ENCODE data around the gene SRSF6.
A peak's percentile ranks its signal among the peaks of the same experiment; 100 is the strongest.
"Not testable (repeated sequence)": the region's sequence is repeated elsewhere in the genome, so short reads cannot be mapped to it uniquely, and the experiment has no call there.

The SRSF6 gene

DNA sequence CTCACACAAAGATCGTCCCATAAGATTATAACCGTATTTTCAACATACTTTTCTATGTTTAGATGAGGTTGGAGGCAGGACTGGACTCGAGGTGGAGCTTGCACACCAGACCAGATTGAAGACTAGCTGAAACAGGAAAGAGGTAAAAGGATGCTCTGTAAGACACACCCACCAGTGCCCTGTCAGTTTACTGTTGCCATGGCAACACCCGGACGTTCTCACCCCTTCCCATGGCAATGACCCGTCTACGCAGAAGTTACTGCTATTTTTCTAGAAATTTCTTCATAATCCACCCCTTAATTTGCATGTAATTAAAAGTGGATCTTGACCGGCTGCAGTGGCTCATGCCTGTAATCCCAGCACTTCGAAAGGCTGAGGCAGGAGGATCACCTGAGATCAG is 13.6 kb upstream of the SRSF6 start:
- Mint-ChIP-seq H3K4me3 (no peak overlapping the region), H3K27ac (no peak overlapping the region), H3K36me3 (ENCODE audit: low read depth) (no peaks in the 10 kb centered on the region), H3K9me3 (no peaks in the 10 kb centered on the region), H3K27me3 (ENCODE audit: low read depth, poor library complexity) (peaks cover 8% of the 10 kb centered on the region), H3K4me1 (peaks cover 6% of the 10 kb centered on the region)
- TF ChIP-seq, protein P1, sequence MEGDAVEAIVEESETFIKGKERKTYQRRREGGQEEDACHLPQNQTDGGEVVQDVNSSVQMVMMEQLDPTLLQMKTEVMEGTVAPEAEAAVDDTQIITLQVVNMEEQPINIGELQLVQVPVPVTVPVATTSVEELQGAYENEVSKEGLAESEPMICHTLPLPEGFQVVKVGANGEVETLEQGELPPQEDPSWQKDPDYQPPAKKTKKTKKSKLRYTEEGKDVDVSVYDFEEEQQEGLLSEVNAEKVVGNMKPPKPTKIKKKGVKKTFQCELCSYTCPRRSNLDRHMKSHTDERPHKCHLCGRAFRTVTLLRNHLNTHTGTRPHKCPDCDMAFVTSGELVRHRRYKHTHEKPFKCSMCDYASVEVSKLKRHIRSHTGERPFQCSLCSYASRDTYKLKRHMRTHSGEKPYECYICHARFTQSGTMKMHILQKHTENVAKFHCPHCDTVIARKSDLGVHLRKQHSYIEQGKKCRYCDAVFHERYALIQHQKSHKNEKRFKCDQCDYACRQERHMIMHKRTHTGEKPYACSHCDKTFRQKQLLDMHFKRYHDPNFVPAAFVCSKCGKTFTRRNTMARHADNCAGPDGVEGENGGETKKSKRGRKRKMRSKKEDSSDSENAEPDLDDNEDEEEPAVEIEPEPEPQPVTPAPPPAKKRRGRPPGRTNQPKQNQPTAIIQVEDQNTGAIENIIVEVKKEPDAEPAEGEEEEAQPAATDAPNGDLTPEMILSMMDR (IDR thresholded peaks at IDR 0.05), result no peak
- no peak for DNase-seq

DNA sequence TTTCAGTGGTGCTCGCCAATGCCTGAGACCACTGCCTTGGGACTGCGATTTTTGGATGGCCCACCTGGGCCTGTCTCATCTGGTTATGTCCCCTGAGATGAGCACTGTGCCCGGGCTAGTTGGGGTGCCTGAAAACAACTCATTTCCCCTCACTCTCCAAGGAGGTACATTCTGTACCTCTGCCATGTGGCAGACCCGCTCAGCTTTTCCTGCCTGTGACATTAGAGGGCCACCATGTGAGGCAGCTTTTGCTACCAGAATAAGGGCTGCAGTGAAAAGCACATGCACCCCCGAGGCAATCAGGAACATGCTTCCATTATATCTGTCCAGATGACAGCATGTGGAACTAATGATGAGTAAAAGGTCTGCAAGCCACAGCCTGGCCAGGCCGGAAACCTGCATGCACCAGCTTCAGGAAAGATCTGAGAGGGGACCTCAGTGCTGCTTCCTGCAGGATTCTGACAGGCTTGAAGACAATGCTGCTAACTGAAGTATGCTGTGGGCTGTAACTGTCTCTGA is 11.3 kb upstream of the SRSF6 start:
- peaks cover 18% of the 10 kb centered on the region for H3K27me3 Mint-ChIP-seq (ENCODE audit: low read depth, poor library complexity)
- no peak for DNase-seq
- TF ChIP-seq, protein P1 (IDR thresholded peaks at IDR 0.05), result no peak
- H3K36me3 Mint-ChIP-seq (ENCODE audit: low read depth), result no peaks in the 10 kb centered on the region
- no peak overlapping the region for H3K4me3 Mint-ChIP-seq
- H3K9me3 Mint-ChIP-seq, result no peaks in the 10 kb centered on the region
- H3K4me1 Mint-ChIP-seq, result peaks cover 10% of the 10 kb centered on the region
- H3K27ac Mint-ChIP-seq, result no peak overlapping the region

DNA sequence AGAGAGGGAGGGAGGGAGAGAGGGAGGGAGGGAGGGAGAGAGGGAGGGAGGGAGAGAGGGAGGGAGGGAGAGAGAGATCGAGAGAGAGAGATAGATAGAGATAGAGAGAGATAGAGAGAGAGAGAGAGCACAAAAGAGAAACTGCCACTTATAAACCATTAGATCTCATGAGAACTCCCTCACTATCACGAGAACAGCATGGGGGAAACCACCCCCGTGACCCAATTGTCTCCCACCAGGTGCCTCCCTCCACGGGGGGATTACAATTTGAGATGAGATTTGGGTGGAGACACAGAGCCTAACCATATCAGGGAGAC is 9.3 kb upstream of the SRSF6 start:
- H3K27ac Mint-ChIP-seq; H3K9me3 Mint-ChIP-seq; DNase-seq; H3K36me3 Mint-ChIP-seq (ENCODE audit: low read depth); H3K4me1 Mint-ChIP-seq; H3K4me3 Mint-ChIP-seq: not testable (repeated sequence)
- H3K27me3 Mint-ChIP-seq (ENCODE audit: low read depth, poor library complexity), result peaks cover 28% of the 10 kb centered on the region

DNA sequence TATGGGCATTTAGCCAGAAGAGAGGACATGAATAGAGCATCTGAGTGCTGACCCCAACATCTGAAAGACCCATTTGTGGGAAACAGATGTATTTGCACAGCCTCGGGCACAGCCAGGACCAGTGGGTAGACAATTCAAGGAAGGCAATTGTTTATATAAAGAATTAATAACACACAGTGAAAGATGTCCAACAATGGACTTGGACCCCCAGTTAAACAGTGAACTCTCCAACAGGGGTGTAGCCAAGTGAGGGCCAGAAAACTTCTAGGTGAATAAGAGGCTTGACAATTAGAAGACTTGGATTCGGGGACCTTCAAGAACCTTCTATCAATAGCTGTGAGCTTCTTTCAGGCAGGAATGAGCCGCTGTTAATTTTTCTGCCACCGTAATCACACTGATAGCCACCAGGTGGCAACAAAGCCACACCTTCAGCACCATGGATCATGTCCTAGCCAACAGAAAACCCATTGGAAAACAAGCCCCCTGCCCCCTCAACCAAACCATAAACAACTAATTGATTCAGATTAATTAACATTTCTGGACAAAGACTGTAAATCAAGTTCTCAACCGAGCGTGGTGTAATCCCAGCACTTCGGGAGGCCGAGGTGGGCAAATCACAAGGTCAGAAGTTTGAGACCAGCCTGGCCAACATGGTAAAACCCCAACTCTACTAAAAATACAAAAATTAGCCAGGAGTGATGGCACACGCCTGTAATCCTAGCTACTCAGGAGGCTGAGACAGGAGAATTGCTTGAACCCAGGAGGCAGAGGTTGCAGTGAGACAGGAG is 8.8 kb upstream of the SRSF6 start:
- Mint-ChIP-seq H3K27me3 (ENCODE audit: low read depth, poor library complexity) (peaks cover 30% of the 10 kb centered on the region), H3K4me3 (no peak overlapping the region), H3K4me1 (peaks cover 4% of the 10 kb centered on the region), H3K9me3 (no peaks in the 10 kb centered on the region), H3K27ac (no peak overlapping the region), H3K36me3 (ENCODE audit: low read depth) (no peaks in the 10 kb centered on the region)
- TF ChIP-seq, protein P1 (IDR thresholded peaks at IDR 0.05), result peak; percentile 64
- DNase-seq, result peak; percentile 43

DNA sequence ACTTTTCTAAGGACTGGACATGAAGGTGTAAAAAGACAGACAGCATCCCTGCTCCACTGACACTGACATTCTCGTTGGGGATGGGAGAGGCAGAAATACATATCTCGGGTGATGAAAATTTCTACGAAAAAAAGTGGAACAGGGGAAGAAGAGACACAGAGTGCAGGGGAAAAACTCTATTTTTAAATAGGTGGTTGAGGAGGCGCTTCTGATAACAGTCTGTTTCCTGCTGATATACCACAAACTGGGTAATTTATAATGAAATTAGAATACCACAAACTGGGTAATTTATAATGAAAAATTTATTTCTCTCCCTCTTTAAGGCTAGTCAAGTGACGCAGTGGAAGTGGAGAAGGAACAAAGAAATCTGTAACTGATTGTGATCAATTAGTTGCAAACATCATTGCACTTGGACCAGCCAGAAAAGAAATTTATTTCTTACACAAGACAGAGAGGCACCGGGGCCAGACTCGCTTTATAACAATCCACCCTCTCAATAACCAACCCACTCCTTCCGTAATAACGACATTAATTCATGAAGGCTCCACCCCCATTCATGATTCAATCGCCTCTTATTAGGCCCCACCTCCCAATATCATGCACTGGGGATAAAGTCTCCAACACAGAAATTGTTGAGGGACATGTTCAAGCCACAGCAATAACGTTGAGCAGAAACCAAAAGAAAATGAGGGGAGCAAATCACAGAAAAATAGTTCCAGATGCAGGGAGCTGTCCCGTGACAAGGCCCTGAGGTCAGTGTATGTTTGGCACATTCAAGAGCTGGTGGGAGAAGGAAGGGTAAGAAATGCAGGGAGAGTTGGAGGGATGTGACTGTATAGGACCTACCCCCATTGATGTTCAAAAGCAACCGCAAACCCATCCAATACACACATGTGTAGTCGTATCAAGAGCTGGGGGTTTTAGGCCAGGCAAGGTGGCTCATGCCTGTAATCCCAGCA is 6.6 kb upstream of the SRSF6 start:
- DNase-seq, result no peak
- H3K36me3 Mint-ChIP-seq (ENCODE audit: low read depth), result no peaks in the 10 kb centered on the region
- H3K27me3 Mint-ChIP-seq (ENCODE audit: low read depth, poor library complexity), result peaks cover 41% of the 10 kb centered on the region
- no peak overlapping the region for H3K27ac Mint-ChIP-seq
- no peak overlapping the region for H3K4me3 Mint-ChIP-seq
- TF ChIP-seq, protein P1 (IDR thresholded peaks at IDR 0.05), result no peak
- no peaks in the 10 kb centered on the region for H3K9me3 Mint-ChIP-seq
- peaks cover 4% of the 10 kb centered on the region for H3K4me1 Mint-ChIP-seq

DNA sequence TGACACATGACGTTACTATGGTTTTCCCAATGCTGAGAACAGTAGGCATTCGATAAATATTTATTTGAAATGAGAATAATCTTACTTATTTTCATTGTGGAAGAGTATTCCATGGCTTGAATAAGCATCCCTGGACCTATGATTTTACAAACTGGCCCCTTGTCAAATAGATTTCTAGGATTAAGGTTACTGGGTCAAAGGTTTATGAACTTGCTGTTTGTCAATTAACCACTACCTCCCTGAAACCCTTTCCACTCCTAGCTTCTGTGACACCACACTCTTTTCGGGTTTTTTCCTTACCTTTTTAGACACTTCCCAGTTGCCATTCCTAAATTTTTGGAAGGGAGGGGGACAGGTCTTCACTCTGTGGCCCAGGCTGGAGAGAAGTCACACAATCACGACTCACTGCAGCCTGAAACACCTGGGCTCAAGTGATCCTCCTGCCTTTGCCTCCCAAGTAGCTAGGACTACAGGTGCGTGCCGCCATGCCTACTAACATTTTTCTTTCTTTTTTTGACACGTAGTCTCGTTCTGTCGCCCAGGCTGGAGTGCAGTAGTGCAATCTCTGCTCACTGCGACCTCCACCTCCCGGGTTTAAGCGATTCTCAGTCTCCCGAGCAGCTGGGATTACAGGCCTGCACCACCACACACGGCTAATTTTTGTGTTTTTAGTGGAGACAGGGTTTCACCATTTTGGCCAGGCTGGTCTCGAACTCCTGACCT is 5.1 kb upstream of the SRSF6 start:
- Mint-ChIP-seq H3K27ac (no peak overlapping the region), H3K4me1 (peaks cover 12% of the 10 kb centered on the region), H3K36me3 (ENCODE audit: low read depth) (no peaks in the 10 kb centered on the region), H3K4me3 (no peak overlapping the region), H3K27me3 (ENCODE audit: low read depth, poor library complexity) (peaks cover 41% of the 10 kb centered on the region), H3K9me3 (no peaks in the 10 kb centered on the region)
- TF ChIP-seq, protein P1 (IDR thresholded peaks at IDR 0.05), result no peak
- DNase-seq, result no peak

DNA sequence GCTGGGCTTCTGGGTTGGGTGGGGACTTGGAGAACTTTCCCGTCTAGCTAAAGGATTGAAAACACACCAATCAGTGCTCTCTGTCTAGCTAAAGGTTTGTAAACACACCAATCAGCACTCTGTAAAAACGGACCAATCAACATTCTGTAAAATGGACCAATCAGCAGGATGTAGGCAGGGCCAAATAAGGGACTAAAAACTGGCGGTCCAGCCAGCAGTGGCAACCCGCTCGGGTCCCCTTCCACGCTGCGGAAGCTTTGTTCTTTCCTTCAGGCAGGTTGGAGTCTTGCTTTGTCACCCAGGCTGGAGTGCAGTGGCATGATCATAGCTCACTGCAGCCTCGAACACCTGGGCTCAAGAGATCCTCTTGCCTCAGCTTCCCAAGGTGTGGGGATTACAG is 1.4 kb upstream of the SRSF6 start:
- H3K4me3 Mint-ChIP-seq, result peak overlapping the region; percentile 93
- peaks cover 23% of the 10 kb centered on the region for H3K27me3 Mint-ChIP-seq (ENCODE audit: low read depth, poor library complexity)
- H3K36me3 Mint-ChIP-seq (ENCODE audit: low read depth), result peaks cover 27% of the 10 kb centered on the region
- H3K27ac Mint-ChIP-seq, result peak overlapping the region; percentile 100
- peaks cover 33% of the 10 kb centered on the region for H3K4me1 Mint-ChIP-seq
- not testable (repeated sequence) for DNase-seq, H3K9me3 Mint-ChIP-seq

Data from nephron progenitor cell (in vitro differentiated cells).